Measurements from ENCODE around the gene PARP15. TPM values are rescaled to one million over a fixed set of nuclear protein-coding genes. Genes with fewer than 3 reads are reported as not detected.
A peak's percentile ranks its signal among the peaks of the same experiment; 100 is the strongest.

The PARP15 gene
- total RNA-seq, 1 experiment from 2014 or later, result 0.15 TPM

- no peak for TF ChIP-seq GABPB1 (CRISPR knock-in tag; IDR thresholded peaks at IDR 0.05)
- TF ChIP-seq ATF6 (CRISPR knock-in tag; IDR thresholded peaks at IDR 0.05), result no peak
- TF ChIP-seq AFF4 (CRISPR knock-in tag; IDR thresholded peaks at IDR 0.05; ENCODE audit: borderline replicate concordance), result no peak
- TF ChIP-seq ZNF138 (CRISPR knock-in tag; conservative IDR thresholded peaks at IDR 0.05), result no peak
- TF ChIP-seq TCF7 (CRISPR knock-in tag; IDR thresholded peaks at IDR 0.05; ENCODE audit: low read depth), result no peak
- TF ChIP-seq E2F5 (CRISPR knock-in tag; IDR thresholded peaks at IDR 0.05), result no peak
Measured at GRCh38 chr3:122559906-122560305, 17.5 kb upstream of the PARP15 start (continued).

GRCh38 chr3:122560680-122561079 is 16.8 kb upstream of the PARP15 start:
- H3K27me3 Mint-ChIP-seq (ENCODE audit: low read depth), result peaks cover 6% of the 10 kb centered on the region
- POLR2A ChIA-PET, result no interaction called here
- TF ChIP-seq ELF4 (CRISPR knock-in tag; IDR thresholded peaks at IDR 0.05; ENCODE audit: low read depth) (no peak), MYBL2 (CRISPR knock-in tag; IDR thresholded peaks at IDR 0.05) (no peak), MAX (CRISPR knock-in tag; IDR thresholded peaks at IDR 0.05) (no peak), HMGXB4 (CRISPR knock-in tag; IDR thresholded peaks at IDR 0.05) (no peak), NR1H2 (CRISPR knock-in tag; IDR thresholded peaks at IDR 0.05) (no peak), ZNF396 (CRISPR knock-in tag; IDR thresholded peaks at IDR 0.05; ENCODE audit: borderline replicate concordance) (no peak)
- no peaks in the 10 kb centered on the region for H3K9me3 Mint-ChIP-seq
- H3K4me1 Mint-ChIP-seq, result peaks cover 33% of the 10 kb centered on the region
- ATAC-seq, result peak; percentile 13
- CTCF ChIA-PET, result interaction anchor here (1.2 to 2.4 kb wide), 4 partner anchors 11 to 168 kb away, joined by 3 to 17 read pairs (median 4); partner anchors contain the start of gene PARP14
- DNase-seq (ENCODE audit: low spot score), result no peak
- H3K4me3 Mint-ChIP-seq, result no peak overlapping the region
- H3K36me3 Mint-ChIP-seq, result no peaks in the 10 kb centered on the region
- H3K27ac Mint-ChIP-seq, result peak overlapping the region; percentile 90

GRCh38 chr3:122562923-122563716 is 14.3 kb upstream of the PARP15 start:
- peak overlapping the region; percentile 73 for H3K4me3 Mint-ChIP-seq
- TF ChIP-seq ARID4B (CRISPR knock-in tag; IDR thresholded peaks at IDR 0.05; ENCODE audit: borderline replicate concordance) (no peak), USF1 (CRISPR knock-in tag; IDR thresholded peaks at IDR 0.05) (no peak), NFE2L1 (CRISPR knock-in tag; IDR thresholded peaks at IDR 0.05) (no peak), NR2C2 (CRISPR knock-in tag; IDR thresholded peaks at IDR 0.05) (no peak), NFYB (CRISPR knock-in tag; conservative IDR thresholded peaks at IDR 0.05; ENCODE audit: low read depth) (no peak)

More at GRCh38 chr3:122562923-122563716, 14.3 kb upstream of the PARP15 start:
- H3K36me3 Mint-ChIP-seq, result no peaks in the 10 kb centered on the region
- H3K9me3 Mint-ChIP-seq, result no peaks in the 10 kb centered on the region
- DNase-seq (ENCODE audit: low spot score), result no peak
- ATAC-seq, result no peak
- ChIA-PET POLR2A (no interaction called here), CTCF (interaction anchor here (0.6 kb wide), 2 partner anchors 215 to 649 kb away, joined by 3 to 4 read pairs; no protein-coding TSS in a partner anchor)
- H3K27ac Mint-ChIP-seq, result no peak overlapping the region
- H3K4me1 Mint-ChIP-seq, result peaks cover 30% of the 10 kb centered on the region
- H3K27me3 Mint-ChIP-seq (ENCODE audit: low read depth), result peaks cover 6% of the 10 kb centered on the region

All from WTC11 (cell line).